GM19193 (cell line): ENCODE data around the gene TBL1X.

Experiments
- POLR2A ChIP-seq: IDR thresholded peaks from 4 replicates; pipeline ENCODE4 v1.6.1; 2011; ENCODE audit not compliant: insufficient read depth, insufficient read length; ENCODE audit errors: extremely low read depth

The TBL1X gene

GRCh38 chrX:9729171-9729885, 264.5 kb downstream of the TBL1X start:
- TF ChIP-seq POLR2A = no peak

- TF ChIP-seq POLR2A = no peak
Observed at GRCh38 chrX:9730078-9730477, 265.2 kb downstream of the TBL1X start.

- TF ChIP-seq POLR2A = no peak
Observed at GRCh38 chrX:9730752-9731151, 265.9 kb downstream of the TBL1X start.

GRCh38 chrX:9737363-9737762, 272.5 kb downstream of the TBL1X start:
- TF ChIP-seq POLR2A = no peak

- TF ChIP-seq POLR2A = no peak
Observed at GRCh38 chrX:9738151-9738550, 273.3 kb downstream of the TBL1X start.

GRCh38 chrX:9739130-9739529, 274.3 kb downstream of the TBL1X start:
- TF ChIP-seq POLR2A = no peak

GRCh38 chrX:9745417-9746115, 280.7 kb downstream of the TBL1X start:
- TF ChIP-seq POLR2A = no peak

- TF ChIP-seq POLR2A = no peak
Observed at GRCh38 chrX:9746148-9746888, 281.5 kb downstream of the TBL1X start.

GRCh38 chrX:9747644-9748043, 282.8 kb downstream of the TBL1X start:
- TF ChIP-seq POLR2A = no peak

GRCh38 chrX:9749146-9749692, 284.4 kb downstream of the TBL1X start:
- TF ChIP-seq POLR2A = no peak

- no peak for TF ChIP-seq POLR2A
Observed at GRCh38 chrX:9757366-9757765, 292.5 kb downstream of the TBL1X start.

GRCh38 chrX:9758021-9758638, 293.3 kb downstream of the TBL1X start:
- no peak for TF ChIP-seq POLR2A

- TF ChIP-seq POLR2A = no peak
Observed at GRCh38 chrX:9759337-9759736, 294.5 kb downstream of the TBL1X start.

- TF ChIP-seq POLR2A = no peak
Observed at GRCh38 chrX:9765072-9765736, 300.3 kb downstream of the TBL1X start.
